Thyroid gland (tissue), 4 donors: Measurements from ENCODE around the gene GEMIN5.

Source experiments
- POLR2A ChIP-seq, 2 donors: fragments of 450-650 bp; IDR thresholded peaks; one replicate each; pipeline ENCODE4 v1.6.1; 2017; ENCODE audit warnings: antibody characterized with exemption in 2 of 2, mild to moderate bottlenecking in 2 of 2, moderate library complexity in 1 of 2
- TF ChIP-seq, protein P1 (sequence below), 6 experiments: fragments of 200-600 bp in 3 of 6; fragments of 450-650 bp in 3 of 6; sonication (generic) in 3 of 6; IDR thresholded peaks; one replicate each; pipeline ENCODE4 v1.5.1; 2016 to 2019; ENCODE audit warnings: antibody characterized with exemption in 6 of 6, mild to moderate bottlenecking in 2 of 6, inconsistent platforms in 1 of 6, moderate library complexity in 1 of 6

DNA sequence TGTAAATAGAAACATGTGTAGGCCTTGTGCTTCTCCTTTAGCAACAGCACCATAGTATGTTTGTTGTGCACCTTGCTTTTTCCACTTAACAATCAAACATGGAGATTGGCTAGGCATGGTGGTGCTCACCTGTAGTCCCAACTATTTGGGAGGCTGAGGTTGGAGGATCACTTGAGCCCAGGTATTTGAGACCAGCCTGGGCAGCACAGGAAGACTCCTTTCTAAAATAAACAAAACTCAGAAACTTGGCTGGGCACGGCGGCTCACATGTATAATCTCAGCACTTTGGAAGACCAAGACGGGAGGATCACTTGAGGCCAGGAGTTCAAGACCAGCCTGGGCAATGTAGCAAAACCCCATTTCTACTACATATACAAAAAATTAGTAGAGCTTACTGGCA, 86.7 kb downstream of the GEMIN5 start:
- TF ChIP-seq POLR2A (IDR thresholded peaks at IDR 0.05), result no peak
- TF ChIP-seq, protein P1, sequence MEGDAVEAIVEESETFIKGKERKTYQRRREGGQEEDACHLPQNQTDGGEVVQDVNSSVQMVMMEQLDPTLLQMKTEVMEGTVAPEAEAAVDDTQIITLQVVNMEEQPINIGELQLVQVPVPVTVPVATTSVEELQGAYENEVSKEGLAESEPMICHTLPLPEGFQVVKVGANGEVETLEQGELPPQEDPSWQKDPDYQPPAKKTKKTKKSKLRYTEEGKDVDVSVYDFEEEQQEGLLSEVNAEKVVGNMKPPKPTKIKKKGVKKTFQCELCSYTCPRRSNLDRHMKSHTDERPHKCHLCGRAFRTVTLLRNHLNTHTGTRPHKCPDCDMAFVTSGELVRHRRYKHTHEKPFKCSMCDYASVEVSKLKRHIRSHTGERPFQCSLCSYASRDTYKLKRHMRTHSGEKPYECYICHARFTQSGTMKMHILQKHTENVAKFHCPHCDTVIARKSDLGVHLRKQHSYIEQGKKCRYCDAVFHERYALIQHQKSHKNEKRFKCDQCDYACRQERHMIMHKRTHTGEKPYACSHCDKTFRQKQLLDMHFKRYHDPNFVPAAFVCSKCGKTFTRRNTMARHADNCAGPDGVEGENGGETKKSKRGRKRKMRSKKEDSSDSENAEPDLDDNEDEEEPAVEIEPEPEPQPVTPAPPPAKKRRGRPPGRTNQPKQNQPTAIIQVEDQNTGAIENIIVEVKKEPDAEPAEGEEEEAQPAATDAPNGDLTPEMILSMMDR (IDR thresholded peaks at IDR 0.05), result no peak
